ENCODE measurements around the gene HSF5.
A peak's percentile ranks its signal among the peaks of the same experiment; 100 is the strongest.
"Not testable (repeated sequence)": the region's sequence is repeated elsewhere in the genome, so short reads cannot be mapped to it uniquely, and the experiment has no call there.

Gene HSF5

DNA sequence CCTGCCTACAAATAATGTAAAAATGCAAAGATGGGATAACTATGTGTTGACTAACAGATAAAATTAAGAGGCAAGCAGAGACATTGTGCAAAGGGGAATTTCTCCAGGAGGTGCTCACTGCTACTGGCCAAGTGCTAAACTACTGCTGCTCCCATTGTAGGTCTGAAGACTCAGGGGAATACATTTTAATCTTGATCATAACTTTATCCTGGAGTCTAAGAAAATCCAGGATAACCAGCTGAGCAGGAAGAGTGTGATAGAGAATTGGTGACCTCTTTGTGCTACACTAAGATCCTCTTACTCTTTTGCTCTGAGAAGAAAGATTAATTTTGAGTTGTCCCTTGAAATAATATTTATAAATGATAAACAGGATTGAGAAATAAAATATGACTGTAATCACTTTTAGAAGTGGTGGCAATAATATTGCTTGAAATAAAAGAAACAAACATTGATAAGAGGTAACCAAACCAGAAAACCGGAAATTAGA is 76.8 kb downstream of the HSF5 start:
- DNase-seq: no peak

DNA sequence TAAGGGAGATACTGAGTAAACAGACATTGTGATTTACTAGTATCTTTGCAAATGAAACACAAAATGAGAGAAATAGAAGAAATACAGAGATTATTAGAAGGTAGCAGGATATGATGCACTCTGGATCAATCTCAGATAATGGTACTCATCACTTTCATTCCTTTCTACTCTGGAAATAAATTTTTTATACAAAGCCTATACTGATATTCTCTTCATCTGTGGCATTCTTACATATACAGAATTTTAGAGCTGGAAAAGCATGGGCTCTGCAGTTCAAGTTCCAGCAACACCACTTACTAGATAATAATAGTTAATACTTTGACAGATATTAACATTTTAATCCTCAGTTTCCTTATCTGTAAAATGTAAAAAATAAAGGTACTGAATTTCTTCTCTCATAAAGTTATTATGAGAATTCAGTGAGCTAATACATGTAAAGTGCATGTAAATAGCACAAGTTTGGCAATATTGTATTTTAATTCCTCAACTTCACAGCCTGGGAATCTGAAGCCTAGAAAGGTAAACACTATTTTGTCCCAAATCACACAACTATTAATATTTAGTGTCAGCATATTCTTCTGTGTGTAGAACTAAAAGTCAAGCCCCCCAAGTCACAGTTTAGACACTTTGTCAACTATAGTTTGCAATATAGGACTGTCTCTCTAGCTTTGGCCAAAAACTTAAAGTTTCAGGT is 77.3 kb downstream of the HSF5 start:
- no peak for DNase-seq

DNA sequence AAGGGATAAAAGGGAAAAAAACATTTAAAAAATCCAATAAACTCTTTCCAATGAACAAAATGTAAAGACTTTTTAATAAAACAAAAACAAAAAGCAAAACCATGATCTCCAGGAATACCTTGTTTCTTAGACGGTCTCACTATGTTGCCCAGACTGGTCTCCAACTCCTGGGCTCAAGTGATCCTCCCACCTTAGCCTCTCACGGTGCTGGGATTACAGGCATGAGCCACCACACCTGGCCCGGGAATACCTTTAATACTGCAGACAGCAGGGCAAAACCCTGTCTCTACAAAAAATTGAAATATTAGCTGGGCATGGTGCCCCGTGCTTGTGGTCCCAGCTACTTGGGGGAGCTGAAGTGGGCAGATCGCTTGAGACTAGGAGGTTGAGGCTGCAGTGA is 78.8 kb downstream of the HSF5 start:
- no peak for DNase-seq

DNA sequence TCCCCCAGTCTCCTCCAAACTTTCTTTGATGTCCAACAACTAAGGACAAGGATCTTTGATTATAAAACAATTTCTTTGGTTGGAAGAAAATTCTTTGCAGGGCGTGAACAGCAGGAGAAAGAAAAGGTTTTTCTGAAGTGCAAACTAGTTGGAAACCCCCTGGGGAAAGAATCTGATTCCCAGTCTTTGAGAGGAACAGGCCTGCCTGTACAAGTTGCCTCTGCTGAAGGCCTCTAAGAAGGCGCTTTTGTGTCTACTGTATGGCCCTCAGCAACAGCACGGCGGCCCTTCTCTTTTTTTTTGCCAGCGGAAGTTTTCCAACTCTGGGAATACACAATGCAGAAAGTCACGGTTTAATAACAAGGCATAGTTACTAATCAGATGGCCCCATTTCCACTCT is 84.9 kb downstream of the HSF5 start:
- no peak for DNase-seq

DNA sequence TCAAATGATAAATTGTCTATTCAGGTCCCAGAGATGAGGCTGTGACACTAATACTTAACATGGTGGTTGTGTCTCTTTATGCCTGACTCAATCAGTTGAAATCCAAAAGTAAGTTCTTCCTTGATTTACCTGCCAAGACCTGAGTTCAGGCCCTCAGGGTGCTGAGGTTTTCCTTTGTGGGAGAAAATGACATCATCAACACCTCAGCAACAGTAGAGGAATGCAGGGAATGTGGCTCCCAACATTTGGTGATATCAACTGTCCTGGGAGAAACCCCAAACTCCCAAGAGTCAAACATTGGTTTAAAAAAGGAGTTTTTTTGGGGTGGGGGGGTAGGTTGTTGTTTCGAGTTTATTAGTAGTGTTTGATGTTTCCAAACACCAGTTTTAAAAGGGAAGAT is 85.5 kb downstream of the HSF5 start:
- DNase-seq: no peak

DNA sequence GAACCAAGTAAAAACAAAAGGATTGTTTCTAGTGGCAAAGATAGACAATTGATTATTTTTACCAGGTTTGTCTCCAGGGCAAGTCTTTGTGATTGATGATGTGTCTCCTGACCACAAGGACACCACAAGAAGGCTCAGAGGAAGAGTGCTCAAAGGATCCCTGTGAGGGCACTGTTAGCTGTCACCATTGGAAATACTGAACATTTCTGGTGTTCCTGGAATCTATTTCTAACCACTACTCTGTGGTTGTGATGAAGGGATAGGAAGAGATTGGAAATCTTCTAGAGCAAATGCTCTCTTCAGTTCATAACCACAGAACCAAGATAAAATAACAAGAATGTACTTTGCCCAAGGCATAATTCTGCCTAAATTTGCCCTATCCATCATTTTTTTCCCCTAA is 86.2 kb downstream of the HSF5 start:
- DNase-seq: peak; percentile 35

DNA sequence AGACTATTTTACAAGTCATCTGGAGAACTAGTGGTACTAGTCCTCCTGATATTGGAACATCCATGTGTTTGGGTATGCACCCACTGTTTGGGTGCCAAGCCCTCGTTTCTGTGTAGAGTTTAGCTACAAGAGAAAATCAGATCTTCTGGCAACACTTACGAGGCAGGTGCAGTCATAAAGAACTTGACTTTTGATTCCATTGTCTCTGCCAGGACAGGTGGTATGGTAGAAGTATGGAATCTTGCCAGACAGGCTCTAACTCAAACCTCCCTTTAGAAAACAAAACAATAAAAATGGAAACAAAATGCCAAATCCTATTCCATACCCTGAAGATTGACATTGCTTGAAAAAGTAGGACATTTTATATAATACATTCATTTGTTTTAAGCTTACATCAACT is 86.9 kb downstream of the HSF5 start:
- no peak for DNase-seq

DNA sequence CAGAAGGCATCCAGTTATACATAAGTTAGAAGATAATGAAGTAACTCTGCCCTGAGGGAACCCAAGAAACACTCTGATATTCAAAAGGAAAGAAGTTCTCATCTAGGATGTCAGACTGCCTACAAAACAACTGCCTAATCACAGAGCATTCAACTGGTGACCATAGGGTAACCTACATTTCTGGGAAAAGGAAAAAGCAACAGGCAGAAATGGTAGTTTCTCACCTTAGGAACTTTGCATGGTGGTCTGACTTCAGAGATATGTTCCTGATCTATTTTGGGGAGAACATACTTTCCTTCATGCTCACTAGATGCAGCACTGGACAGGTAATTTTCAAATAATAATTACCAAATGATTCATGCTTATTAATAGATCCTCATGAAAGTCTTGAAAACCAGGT is 87.4 kb downstream of the HSF5 start:
- no peak for DNase-seq

DNA sequence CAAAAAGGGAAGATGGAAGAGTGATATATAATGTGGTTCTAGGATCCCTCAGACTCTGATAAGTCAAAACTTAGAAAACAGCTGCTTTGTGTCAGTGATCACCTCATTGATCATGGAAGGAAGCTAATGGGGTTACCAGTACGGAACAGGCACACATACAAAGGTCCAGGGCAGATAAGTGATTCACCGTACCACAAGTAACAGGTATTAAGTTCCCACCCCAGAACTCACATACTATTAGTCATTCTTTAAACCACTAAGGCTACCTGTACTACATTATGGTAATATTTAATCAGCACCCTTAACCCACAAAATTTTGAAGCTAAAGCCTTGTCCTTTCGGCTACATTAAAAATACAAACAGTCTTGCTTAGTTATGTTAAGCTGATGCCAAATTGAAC is 88.2 kb downstream of the HSF5 start:
- DNase-seq: no peak

DNA sequence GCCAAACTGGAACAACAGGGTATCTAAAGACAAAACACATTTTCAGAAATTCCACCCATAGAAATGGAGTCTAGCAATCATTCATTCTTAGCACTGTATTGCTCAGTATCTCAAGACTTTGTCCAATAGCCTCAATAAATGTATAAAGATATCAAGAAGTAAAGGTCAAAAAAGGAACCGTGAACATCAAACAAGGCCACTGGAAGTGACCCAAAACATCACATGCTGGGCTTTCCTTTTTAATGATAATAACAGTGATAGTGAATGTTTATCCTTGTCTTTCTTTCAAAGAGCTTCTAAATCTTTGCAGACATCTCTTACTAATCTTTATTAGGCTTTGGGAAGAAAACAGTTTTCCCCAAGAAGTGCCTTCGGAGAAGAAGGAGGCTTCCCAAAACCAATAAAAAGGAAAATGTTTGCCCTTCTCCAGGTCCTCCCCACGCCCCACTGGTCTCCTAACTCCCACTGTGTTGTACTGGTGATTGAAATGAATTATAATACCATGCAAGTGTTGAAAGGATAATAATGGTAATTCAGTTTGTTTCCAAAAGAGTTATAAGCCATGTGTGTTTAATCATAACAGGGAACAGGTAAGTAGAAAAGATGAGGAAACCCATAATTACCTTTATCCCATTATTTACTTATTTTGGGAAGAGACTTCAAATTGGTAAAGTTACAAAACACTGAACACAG is 89.5 kb downstream of the HSF5 start:
- DNase-seq: no peak

DNA sequence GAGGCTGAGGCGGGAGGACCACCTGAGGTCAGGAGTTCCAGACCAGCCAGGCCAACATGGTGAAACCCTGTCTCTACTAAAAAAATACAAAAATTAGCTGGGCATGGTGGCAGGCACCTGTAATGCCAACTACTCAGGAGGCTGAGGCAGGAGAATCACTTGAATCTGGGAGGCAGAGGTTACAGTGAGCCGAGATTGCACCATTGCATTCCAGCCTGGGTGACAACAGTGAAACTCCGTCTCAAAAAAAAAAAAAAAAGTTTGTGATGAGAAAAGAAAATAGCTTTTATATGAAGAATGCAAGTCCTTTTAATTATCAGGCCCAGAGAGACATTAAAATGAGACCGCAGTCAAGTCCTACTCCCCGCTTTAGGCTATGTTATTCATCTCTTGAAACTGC is 90.8 kb downstream of the HSF5 start:
- DNase-seq: not testable (repeated sequence)

DNA sequence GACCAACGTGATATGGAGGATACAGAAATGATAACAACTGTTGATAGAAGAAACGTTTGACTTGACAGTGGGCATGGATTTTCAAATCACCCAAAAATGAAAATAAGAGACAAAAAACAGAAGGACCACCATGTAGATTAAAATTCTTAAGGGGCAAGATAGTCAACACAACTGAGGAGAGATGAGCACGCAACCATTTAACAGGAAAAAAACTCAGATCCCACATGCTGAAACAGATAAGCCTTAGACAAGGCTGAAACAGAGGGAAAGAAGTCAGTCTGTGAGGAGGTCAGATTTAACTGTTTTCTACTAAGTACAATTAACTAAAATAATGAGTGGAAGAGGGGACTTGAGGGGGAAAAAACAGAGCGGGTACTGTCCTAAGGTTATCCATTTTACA is 92.0 kb downstream of the HSF5 start:
- DNase-seq: no peak

DNA sequence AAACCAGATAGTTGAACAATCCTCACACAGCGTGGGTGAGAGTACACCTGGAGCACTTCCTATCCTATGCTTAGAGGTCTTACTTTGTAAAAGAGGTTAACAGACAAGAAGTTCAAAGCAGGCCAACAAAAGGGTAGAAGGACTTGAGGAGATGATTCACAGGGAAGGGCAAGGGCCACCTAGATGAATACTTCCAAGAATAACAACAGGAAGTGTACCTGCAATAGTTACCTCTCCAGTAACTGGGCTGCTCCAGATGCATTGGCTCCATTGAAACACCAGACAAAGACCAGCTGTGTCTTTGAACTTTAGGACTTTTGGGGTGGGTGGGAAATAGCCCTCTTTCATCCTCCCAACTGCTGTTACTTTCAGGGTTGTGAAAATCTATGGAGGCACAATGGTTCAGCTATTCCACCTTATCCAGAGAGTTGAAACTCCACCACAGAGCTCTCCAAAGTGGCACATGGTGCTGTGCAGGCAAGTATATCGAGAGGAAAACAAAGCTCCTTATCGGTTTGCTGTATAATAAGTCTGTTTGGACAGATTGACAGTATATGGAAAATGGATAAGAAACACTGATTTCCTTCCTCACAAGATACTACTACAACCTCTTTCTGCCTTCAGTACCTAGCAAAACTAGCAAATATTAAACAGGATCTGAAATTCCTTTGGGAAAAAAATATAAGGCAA is 93.5 kb downstream of the HSF5 start:
- DNase-seq: no peak

DNA sequence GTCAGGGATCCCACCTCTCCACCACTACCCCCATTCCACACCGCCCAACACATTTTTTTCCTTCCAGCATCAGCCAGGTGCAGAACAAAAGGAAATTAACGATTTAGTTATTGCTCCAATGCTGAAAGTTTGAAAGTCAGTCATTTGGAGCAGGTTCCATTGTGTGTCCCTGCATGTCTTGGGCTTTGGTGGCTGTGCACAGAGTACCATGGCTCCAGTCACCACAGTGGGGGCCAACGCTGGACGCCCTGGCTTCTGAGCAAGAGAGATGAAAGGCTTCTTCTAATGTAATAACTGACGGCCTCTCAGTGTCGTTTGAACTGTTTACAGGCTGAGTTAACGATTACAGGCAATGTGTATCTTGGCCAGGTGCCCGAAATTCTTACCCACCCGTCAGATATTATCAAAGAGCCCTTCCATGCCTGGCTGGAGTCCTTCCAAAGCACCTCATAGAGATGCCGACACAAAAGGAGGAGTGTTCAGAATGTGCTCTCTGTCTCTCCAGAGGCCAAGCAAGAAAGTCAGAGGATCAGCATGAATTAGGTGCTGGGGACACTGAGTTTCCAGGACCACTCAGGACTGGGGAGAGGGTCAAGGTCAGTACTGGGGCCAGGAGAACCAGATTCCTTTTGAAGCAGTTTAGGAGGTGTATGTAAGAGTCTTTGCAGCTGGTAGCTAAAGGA is 96.8 kb downstream of the HSF5 start:
- DNase-seq: no peak

DNA sequence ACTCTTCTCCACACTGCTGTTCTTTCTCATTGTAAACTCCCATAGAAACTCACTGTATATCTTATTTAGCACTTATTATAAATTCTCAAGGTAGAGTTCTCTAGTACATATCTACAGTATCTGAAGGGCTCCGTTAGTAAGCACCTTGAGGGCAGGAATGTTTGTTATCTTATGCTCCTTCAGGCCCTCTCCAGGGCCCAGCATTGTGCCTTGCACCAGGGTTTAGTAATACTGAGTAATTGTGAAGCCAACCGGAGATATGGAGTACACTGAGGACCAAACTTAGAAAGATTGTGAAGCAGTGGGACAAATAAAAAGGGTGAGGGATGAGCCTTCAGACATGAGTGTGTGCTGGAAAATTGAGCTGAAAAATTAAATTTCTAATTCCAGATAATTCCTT is 97.3 kb downstream of the HSF5 start:
- no peak for DNase-seq

DNA sequence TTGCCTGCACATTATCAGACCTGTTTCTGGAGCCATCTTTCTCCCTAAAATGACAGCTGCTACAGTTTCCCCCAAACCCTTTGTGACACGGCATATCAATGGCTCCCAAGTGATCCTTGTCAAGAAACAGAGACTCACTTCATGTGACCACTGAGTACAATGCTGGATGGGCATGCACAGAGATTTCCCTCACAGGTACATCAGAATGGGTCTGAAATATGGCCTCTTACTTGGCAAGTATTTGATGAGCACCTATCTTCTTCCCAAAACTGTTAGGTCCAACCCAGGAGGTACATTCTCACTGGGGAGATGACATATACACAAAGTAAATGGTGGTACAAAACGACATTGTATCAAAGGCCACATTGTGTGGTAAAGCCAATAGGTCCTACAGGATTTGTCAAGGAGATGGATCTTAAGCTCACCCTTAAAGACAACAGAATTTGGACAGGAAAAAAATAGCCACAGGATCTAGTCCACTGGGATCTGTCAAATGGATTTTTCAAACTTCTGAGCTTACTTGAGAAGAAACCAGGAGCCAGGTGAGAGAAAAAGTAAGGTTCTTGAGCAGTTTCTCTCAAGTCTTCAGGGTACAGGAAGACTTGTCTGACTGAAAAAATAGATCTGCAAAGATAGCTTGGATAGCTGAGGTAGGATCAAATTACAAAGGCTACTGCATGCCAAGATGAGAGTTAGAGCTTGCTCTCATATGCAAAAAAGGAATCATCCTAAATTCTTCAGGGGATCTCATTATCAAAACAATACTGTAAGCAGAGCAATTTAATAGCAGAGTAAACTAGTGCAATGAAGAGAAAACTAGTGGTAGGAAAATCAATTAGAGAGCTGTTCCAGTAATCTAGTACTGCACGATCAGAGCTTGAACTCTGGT is 99.7 kb downstream of the HSF5 start:
- DNase-seq: no peak

DNA sequence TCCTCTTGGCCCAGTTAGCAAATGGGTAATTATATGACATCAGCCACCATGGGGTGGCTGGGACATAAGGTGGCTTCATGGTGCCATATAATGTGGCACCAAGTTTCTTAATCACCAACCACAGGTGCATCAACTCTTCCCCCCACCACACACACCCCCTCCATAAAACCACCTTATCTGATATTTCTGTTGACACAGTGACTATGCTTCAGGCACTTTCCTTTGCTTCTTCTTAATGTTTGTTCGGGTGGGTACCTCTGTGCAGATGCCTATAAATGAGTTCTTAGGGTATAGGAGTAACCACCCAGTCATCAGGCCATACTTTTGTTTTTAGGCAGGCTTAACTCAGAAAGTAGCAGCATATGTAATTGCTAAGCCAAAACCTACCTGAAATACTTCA is 100.4 kb downstream of the HSF5 start:
- DNase-seq: no peak

DNA sequence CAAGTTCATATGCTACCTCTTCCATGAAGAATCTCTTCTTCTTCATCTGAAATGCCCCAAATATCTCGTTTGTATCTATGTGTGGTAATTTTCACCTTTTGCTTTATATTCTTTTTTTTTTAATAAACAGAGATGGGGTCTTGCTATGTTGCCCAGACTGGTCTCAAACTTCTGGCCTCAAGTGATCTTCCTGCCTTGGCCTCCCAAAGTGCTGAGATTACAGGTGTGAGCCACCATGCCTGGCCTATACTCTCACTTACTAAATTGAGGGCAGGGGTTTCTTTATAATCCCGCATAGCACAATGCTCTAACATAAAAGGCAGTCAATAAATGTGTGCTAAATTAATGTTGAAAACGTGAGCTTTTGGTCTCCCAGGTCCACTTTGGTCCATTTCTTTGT is 101.5 kb downstream of the HSF5 start:
- no peak for DNase-seq

DNA sequence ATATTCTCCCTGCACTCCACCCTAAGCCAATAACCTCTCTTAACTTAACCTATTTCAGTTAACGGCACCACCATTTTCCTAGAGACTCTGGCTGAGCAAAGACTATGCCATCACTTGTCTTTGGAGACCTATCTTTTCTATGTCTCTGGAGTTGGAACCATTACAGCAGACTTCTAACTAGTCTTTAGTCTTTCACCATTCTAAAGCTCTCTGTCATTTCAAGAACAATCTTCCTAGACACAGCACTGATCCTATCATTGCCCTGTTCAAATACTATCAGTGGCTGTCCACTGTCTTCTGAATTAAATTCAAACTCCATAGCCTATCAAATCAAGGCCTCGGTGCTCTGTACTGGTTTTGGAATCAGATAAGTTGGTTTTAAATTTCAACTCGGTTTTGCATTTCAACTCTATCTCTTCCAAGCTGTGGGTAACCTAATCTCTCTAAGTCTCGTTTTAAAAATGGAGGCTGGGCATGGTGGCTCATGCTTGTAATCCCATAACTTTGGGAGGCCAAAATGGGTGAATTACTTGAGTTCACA is 102.8 kb downstream of the HSF5 start:
- DNase-seq: no peak

DNA sequence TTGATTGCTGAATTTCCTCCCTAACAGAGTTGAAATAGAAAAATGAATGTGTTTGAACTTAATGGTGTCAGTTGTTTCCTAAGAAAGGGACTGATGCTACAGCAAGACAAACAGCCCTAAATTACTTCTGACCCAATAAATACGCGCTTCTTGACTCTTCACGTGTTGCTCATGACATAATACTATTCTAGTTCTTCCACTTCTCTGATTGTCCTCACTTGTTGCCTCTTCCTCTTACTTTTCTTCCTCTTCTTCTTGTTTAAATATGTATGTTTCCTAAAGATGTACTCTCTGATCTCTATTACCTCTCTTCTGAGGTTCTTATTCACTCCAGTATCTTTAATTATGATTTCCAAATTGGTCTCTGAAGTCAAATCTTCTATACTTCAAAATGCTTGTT is 103.3 kb downstream of the HSF5 start:
- DNase-seq: no peak

DNA sequence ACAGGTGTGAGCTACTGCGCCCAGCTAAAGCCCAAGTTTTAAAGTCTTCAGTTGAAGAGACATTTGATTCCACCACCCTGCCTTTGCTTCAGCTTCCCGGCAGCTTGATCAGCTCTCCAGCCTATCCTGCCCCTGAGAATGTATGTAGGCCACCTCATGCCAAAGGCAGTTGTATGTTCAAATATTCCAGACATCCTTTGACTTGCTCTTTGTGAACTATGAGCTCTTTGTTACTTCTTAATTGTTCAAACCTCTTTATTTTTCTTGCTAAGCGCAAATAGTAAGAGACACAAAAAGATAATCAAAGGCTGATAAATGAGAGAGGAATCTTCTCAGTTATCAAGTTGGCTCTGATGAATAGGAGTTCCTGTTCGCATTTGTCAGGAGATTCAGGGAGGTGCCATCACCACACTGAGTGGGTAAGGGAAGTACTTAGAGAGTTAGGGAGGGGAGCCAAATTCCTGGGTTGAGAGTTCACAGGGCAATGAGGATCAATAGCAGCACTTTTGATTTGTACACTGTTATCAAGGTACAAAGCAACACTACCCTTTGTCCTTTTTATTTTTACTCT is 104.2 kb downstream of the HSF5 start:
- DNase-seq: no peak

DNA sequence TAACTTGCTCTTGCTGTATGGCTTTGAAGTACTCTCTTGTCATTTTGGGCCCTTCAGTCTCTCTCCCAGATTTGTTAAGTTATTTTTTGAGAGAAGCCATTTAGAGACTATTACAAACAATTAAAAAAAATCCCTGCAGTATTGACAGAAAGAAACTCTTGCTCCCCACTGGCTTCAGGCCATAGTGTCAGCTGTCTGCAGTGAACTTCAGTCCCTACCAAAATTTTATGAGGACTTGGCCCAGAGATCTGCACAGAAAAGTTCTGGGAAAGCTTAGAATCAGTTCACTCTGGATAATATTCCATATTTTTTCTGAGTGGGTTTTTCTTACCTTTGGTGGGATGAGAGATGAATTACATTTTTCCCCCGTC is 105.4 kb downstream of the HSF5 start:
- DNase-seq: no peak
